ENCODE data around the gene GRID2.
"Not testable (repeated sequence)": the region's sequence is repeated elsewhere in the genome, so short reads cannot be mapped to it uniquely, and the experiment has no call there.

The GRID2 gene

GRCh38 chr4:93342738-93343137 lies 1039.0 kb downstream of the GRID2 start:
- no peak overlapping the region for H3K27ac ChIP-seq
- DNase-seq (ENCODE audit: low read depth, low spot score): no peak

GRCh38 chr4:93346840-93347239 lies 1043.1 kb downstream of the GRID2 start:
- DNase-seq (ENCODE audit: low read depth, low spot score): no peak
- no peak overlapping the region for H3K27ac ChIP-seq

GRCh38 chr4:93348896-93349295 lies 1045.1 kb downstream of the GRID2 start:
- no peak overlapping the region for H3K27ac ChIP-seq
- no peak for DNase-seq (ENCODE audit: low read depth, low spot score)

GRCh38 chr4:93351846-93352245 lies 1048.1 kb downstream of the GRID2 start:
- no peak overlapping the region for H3K27ac ChIP-seq
- DNase-seq (ENCODE audit: low read depth, low spot score): no peak

GRCh38 chr4:93355411-93355810 lies 1051.6 kb downstream of the GRID2 start:
- no peak for DNase-seq (ENCODE audit: low read depth, low spot score)

GRCh38 chr4:93359586-93359985 lies 1055.8 kb downstream of the GRID2 start:
- no peak overlapping the region for H3K27ac ChIP-seq
- no peak for DNase-seq (ENCODE audit: low read depth, low spot score)

More at GRCh38 chr4:93355411-93355810, 1051.6 kb downstream of the GRID2 start:
- no peak overlapping the region for H3K27ac ChIP-seq

GRCh38 chr4:93366169-93366755 lies 1062.5 kb downstream of the GRID2 start:
- not testable (repeated sequence) for DNase-seq (ENCODE audit: low read depth, low spot score); H3K27ac ChIP-seq

GRCh38 chr4:93368968-93369367 lies 1065.2 kb downstream of the GRID2 start:
- no peak for DNase-seq (ENCODE audit: low read depth, low spot score)
- no peak overlapping the region for H3K27ac ChIP-seq

GRCh38 chr4:93370256-93370655 lies 1066.5 kb downstream of the GRID2 start:
- no peak for DNase-seq (ENCODE audit: low read depth, low spot score)
- H3K27ac ChIP-seq: no peak overlapping the region

GRCh38 chr4:93373893-93374860 lies 1070.4 kb downstream of the GRID2 start:
- no peak for DNase-seq (ENCODE audit: low read depth, low spot score)
- no peak overlapping the region for H3K27ac ChIP-seq

GRCh38 chr4:93384241-93384640 lies 1080.5 kb downstream of the GRID2 start:
- H3K27ac ChIP-seq: no peak overlapping the region
- no peak for DNase-seq (ENCODE audit: low read depth, low spot score)

GRCh38 chr4:93384887-93385286 lies 1081.1 kb downstream of the GRID2 start:
- H3K27ac ChIP-seq: no peak overlapping the region
- no peak for DNase-seq (ENCODE audit: low read depth, low spot score)

- no peak for DNase-seq (ENCODE audit: low read depth, low spot score)
- no peak overlapping the region for H3K27ac ChIP-seq
Observed at GRCh38 chr4:93394545-93395081, 1090.8 kb downstream of the GRID2 start.

GRCh38 chr4:93396272-93396671 lies 1092.5 kb downstream of the GRID2 start:
- peak overlapping the region; percentile 44 for H3K27ac ChIP-seq
- DNase-seq (ENCODE audit: low read depth, low spot score): no peak

GRCh38 chr4:93403571-93403970 lies 1099.8 kb downstream of the GRID2 start:
- no peak overlapping the region for H3K27ac ChIP-seq
- DNase-seq (ENCODE audit: low read depth, low spot score): no peak

- H3K27ac ChIP-seq: no peak overlapping the region
- no peak for DNase-seq (ENCODE audit: low read depth, low spot score)
Observed at GRCh38 chr4:93407493-93408275, 1103.9 kb downstream of the GRID2 start.

- H3K27ac ChIP-seq: no peak overlapping the region
- DNase-seq (ENCODE audit: low read depth, low spot score): no peak
Observed at GRCh38 chr4:93409035-93409434, 1105.3 kb downstream of the GRID2 start.

- no peak for DNase-seq (ENCODE audit: low read depth, low spot score)
Observed at GRCh38 chr4:93414041-93414550, 1110.3 kb downstream of the GRID2 start.

GRCh38 chr4:93416344-93417128 lies 1112.8 kb downstream of the GRID2 start:
- no peak overlapping the region for H3K27ac ChIP-seq
- no peak for DNase-seq (ENCODE audit: low read depth, low spot score)

More at GRCh38 chr4:93414041-93414550, 1110.3 kb downstream of the GRID2 start:
- H3K27ac ChIP-seq: no peak overlapping the region
